CD14-positive monocyte (primary cell): ENCODE data around the gene SH3RF3. TPM values are rescaled to one million over a fixed set of nuclear protein-coding genes. Genes with fewer than 3 reads are reported as not detected.

Source experiments
- DNase-seq, 3 donors: peaks; one replicate each; pipeline ENCODE4 v3.0.0-alpha.2; 2011 to 2022
- H2AFZ ChIP-seq: 2 replicates; pipeline ENCODE4 v1.6.0; 2012; ENCODE audit warnings: mild to moderate bottlenecking, low read depth, low read length, inconsistent platforms; ENCODE audit not compliant: insufficient read depth, poor library complexity, severe bottlenecking
- H3K27ac ChIP-seq, 2 donors: 1 replicate in 1 of 2; 2 replicates in 1 of 2; pipeline ENCODE4 v1.5.1; 2012 to 2013; ENCODE audit warnings: low read length in 2 of 2, control low read depth in 1 of 2, inconsistent platforms in 1 of 2, low read depth in 1 of 2, mild to moderate bottlenecking in 1 of 2
- H3K27me3 ChIP-seq, 2 donors: one replicate each; pipeline versions ENCODE4 v1.6.0 to v1.6.1; 2011 to 2013; ENCODE audit warnings: low read length in 2 of 2; ENCODE audit not compliant: control insufficient read depth in 2 of 2, insufficient read depth in 2 of 2
- H3K36me3 ChIP-seq, 2 donors: replicated peaks in 1 of 2; 1 replicate in 1 of 2; 2 replicates in 1 of 2; pipeline versions ENCODE4 v1.5.1 to v1.6.1; 2012 to 2013; ENCODE audit warnings: low read length in 2 of 2, control low read depth in 1 of 2, inconsistent platforms in 1 of 2, mild to moderate bottlenecking in 1 of 2; ENCODE audit not compliant: insufficient read depth in 2 of 2, control insufficient read depth in 1 of 2
- H3K4me1 ChIP-seq, 2 donors: 1 replicate in 1 of 2; 2 replicates in 1 of 2; pipeline versions ENCODE4 v1.5.1 to v1.6.1; 2012 to 2013; ENCODE audit warnings: low read length in 2 of 2, control low read depth in 1 of 2, inconsistent platforms in 1 of 2, mild to moderate bottlenecking in 1 of 2, moderate library complexity in 1 of 2; ENCODE audit not compliant: insufficient read depth in 2 of 2, control insufficient read depth in 1 of 2
- H3K4me2 ChIP-seq: replicated peaks from 2 replicates; pipeline ENCODE3; 2012; ENCODE audit warnings: low read length, moderate library complexity, mild to moderate bottlenecking; ENCODE audit not compliant: poor library complexity, severe bottlenecking; ENCODE audit errors: extremely low read depth
- H3K4me3 ChIP-seq, 3 experiments: fragments of 200-600 bp in 1 of 3; sonication (generic) in 1 of 3; replicated peaks in 1 of 3; 1 replicate in 2 of 3; 2 replicates in 1 of 3; pipeline ENCODE4 v1.5.1; 2011 to 2013; ENCODE audit warnings: low read length in 3 of 3, mild to moderate bottlenecking in 3 of 3, control low read depth in 2 of 3, low read depth in 2 of 3, inconsistent platforms in 1 of 3, moderate library complexity in 1 of 3
- H3K79me2 ChIP-seq: 2 replicates; pipeline ENCODE4 v1.6.0; 2012; ENCODE audit warnings: mild to moderate bottlenecking, control low read depth, inconsistent platforms, low read length, moderate library complexity; ENCODE audit not compliant: insufficient read depth
- H3K9ac ChIP-seq: 2 replicates; pipeline ENCODE4 v1.6.0; 2017; ENCODE audit warnings: low read length, mild to moderate bottlenecking; ENCODE audit not compliant: insufficient read depth, poor library complexity, severe bottlenecking
- H3K9me3 ChIP-seq, 2 donors: replicated peaks in 1 of 2; 1 replicate in 1 of 2; 2 replicates in 1 of 2; pipeline versions ENCODE4 v1.5.1 to v1.6.1; 2012 to 2013; ENCODE audit warnings: low read length in 2 of 2, control low read depth in 1 of 2; ENCODE audit not compliant: control insufficient read depth in 1 of 2, insufficient read depth in 1 of 2
- H4K20me1 ChIP-seq: 2 replicates; pipeline ENCODE4 v1.6.0; 2012; ENCODE audit warnings: mild to moderate bottlenecking, low read length, control low read depth, moderate library complexity; ENCODE audit not compliant: insufficient read depth
- H3K27ac Mint-ChIP-seq, 7 donors: one replicate each; pipeline ENCODE4 v1.8.0; 2020; ENCODE audit warnings: mild to moderate bottlenecking in 7 of 7, mixed read lengths in 7 of 7, moderate library complexity in 6 of 7, inconsistent platforms in 2 of 7
- H3K27me3 Mint-ChIP-seq, 3 donors: one replicate each; pipeline ENCODE4 v1.8.0; 2021 to 2022; ENCODE audit warnings: low read depth in 3 of 3, mild to moderate bottlenecking in 3 of 3, mixed read lengths in 3 of 3, moderate library complexity in 3 of 3, inconsistent platforms in 1 of 3
- H3K36me3 Mint-ChIP-seq, 2 donors: one replicate each; pipeline ENCODE4 v1.8.0; 2020; ENCODE audit warnings: mixed read lengths in 2 of 2, inconsistent platforms in 1 of 2, mild to moderate bottlenecking in 1 of 2
- H3K4me1 Mint-ChIP-seq: one replicate; pipeline ENCODE4 v1.8.0; 2020; ENCODE audit warnings: mild to moderate bottlenecking, mixed read lengths
- H3K4me3 Mint-ChIP-seq, 2 donors: one replicate each; pipeline ENCODE4 v1.8.0; 2020; ENCODE audit warnings: mild to moderate bottlenecking in 2 of 2, mixed read lengths in 2 of 2, moderate library complexity in 1 of 2
- H3K9me3 Mint-ChIP-seq, 7 donors: one replicate each; pipeline ENCODE4 v1.8.0; 2020 to 2022; ENCODE audit warnings: mixed read lengths in 7 of 7, mild to moderate bottlenecking in 6 of 7, moderate library complexity in 6 of 7, inconsistent platforms in 2 of 7
- WGBS: methylation state at CpG from one replicate; pipeline ENCODE4 v1.1.5; 2013; ENCODE audit warnings: missing lambda C conversion rate; ENCODE audit not compliant: insufficient coverage; 5-methylcytosine and 5-hydroxymethylcytosine counted together
- intact Hi-C, 2 donors: fragments of 100-400 bp; cut with micrococcal nuclease; formaldehyde crosslinking; loops; one replicate each; pipeline versions ENCODE4 v1.15.0 to v1.15.1; 2023
- polyA plus RNA-seq, 3 donors: library from polyadenylated mRNA; depleted of rRNA in 1 of 3; unstranded in 2 of 3; stranded (reverse) in 1 of 3; fragments of 300-500 nt in 2 of 3; fragments of >200 nt in 1 of 3; fragmentation: Illumina TruSeq in 2 of 3; gene quantifications; 1 replicate in 2 of 3; 2 replicates in 1 of 3; pipeline ENCODE4 v1.2.3, GENCODE V29; 2012 to 2021
- TF ChIP-seq, protein P1 (sequence below): fragments of 200-600 bp; IDR thresholded peaks from one replicate; pipeline ENCODE4 v1.8.0; 2022; ENCODE audit warnings: antibody characterized with exemption, mild to moderate bottlenecking

The SH3RF3 gene
- polyA plus RNA-seq, 3 donors: 0.25 to 0.75 (median 0.34) TPM

GRCh38 chr2:109407276-109408042 is 278.5 kb downstream of the SH3RF3 start:
- no peak overlapping the region for H3K4me2 ChIP-seq
- H2AFZ ChIP-seq: no peak overlapping the region
- 95% methylated on average over 5 of the region's 7 CpGs for WGBS
- H3K27me3 ChIP-seq: no peaks in the 10 kb centered on the region
- H3K36me3 ChIP-seq: no peaks in the 10 kb centered on the region
- Mint-ChIP-seq H3K27me3 (peaks cover 0 to 9% (median 3%) of the 10 kb centered on the region in 3 donors), H3K27ac (no peak overlapping the region), H3K9me3 (no peaks in the 10 kb centered on the region), H3K4me1 (peaks cover 7% of the 10 kb centered on the region), H3K36me3 (no peaks in the 10 kb centered on the region), H3K4me3 (no peak overlapping the region)
- no peaks in the 10 kb centered on the region for H3K79me2 ChIP-seq
- no peaks in the 10 kb centered on the region for H3K9me3 ChIP-seq
- peaks cover 0 to 2% of the 10 kb centered on the region in 2 donors for H3K4me1 ChIP-seq
- no peak for DNase-seq
- no peak overlapping the region for H3K4me3 ChIP-seq
- H3K9ac ChIP-seq: no peak overlapping the region
- no peak overlapping the region for H3K27ac ChIP-seq
- TF ChIP-seq, protein P1, sequence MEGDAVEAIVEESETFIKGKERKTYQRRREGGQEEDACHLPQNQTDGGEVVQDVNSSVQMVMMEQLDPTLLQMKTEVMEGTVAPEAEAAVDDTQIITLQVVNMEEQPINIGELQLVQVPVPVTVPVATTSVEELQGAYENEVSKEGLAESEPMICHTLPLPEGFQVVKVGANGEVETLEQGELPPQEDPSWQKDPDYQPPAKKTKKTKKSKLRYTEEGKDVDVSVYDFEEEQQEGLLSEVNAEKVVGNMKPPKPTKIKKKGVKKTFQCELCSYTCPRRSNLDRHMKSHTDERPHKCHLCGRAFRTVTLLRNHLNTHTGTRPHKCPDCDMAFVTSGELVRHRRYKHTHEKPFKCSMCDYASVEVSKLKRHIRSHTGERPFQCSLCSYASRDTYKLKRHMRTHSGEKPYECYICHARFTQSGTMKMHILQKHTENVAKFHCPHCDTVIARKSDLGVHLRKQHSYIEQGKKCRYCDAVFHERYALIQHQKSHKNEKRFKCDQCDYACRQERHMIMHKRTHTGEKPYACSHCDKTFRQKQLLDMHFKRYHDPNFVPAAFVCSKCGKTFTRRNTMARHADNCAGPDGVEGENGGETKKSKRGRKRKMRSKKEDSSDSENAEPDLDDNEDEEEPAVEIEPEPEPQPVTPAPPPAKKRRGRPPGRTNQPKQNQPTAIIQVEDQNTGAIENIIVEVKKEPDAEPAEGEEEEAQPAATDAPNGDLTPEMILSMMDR: no peak
- H4K20me1 ChIP-seq: no peaks in the 10 kb centered on the region
- intact Hi-C loops: no loop called here

- no peak overlapping the region for H3K27ac ChIP-seq
- H3K4me2 ChIP-seq: no peak overlapping the region
- H4K20me1 ChIP-seq: no peaks in the 10 kb centered on the region
- H3K79me2 ChIP-seq: no peaks in the 10 kb centered on the region
- Mint-ChIP-seq H3K9me3 (no peaks in the 10 kb centered on the region), H3K27ac (no peak overlapping the region), H3K4me1 (peaks cover 2% of the 10 kb centered on the region), H3K27me3 (peaks cover 0 to 10% (median 3%) of the 10 kb centered on the region in 3 donors), H3K36me3 (no peaks in the 10 kb centered on the region), H3K4me3 (no peak overlapping the region)
- no peak overlapping the region for H2AFZ ChIP-seq
- DNase-seq: no peak
- WGBS: 87% methylated on average over 2 of the region's 4 CpGs
- H3K9me3 ChIP-seq: no peaks in the 10 kb centered on the region
- H3K4me1 ChIP-seq: no peaks in the 10 kb centered on the region
- no peaks in the 10 kb centered on the region for H3K36me3 ChIP-seq
- intact Hi-C loops: no loop called here
- H3K4me3 ChIP-seq: no peak overlapping the region
- no peak overlapping the region for H3K9ac ChIP-seq
- TF ChIP-seq, protein P1: no peak
- no peaks in the 10 kb centered on the region for H3K27me3 ChIP-seq
These were observed 279.0 kb downstream of the SH3RF3 start for GRCh38 chr2:109408043-109408335.
